ENCODE measurements around the gene CARM1. TPM values are rescaled to one million over a fixed set of nuclear protein-coding genes. Genes with fewer than 3 reads are reported as not detected.

CARM1 gene
- total RNA-seq, 1 experiment from 2014 or later, result 103 TPM

GRCh38 chr19:10862561-10863106 lies 8.7 kb upstream of the CARM1 start:
- Histone ChIP-seq H4K20me1 (ENCODE audit: insufficient read depth) (no peaks in the 10 kb centered on the region), H3K27me3 (ENCODE audit: insufficient read depth, low read length) (no peaks in the 10 kb centered on the region), H3K4me1 (ENCODE audit: control insufficient read depth in 1 of 2, insufficient read depth in 2 of 2, low read length in 2 of 2) (peaks cover 3 to 26% of the 10 kb centered on the region in 2 experiments; a peak in 3 of 4 replicates), H3K9me2 (ENCODE audit: insufficient read depth) (no peaks in the 10 kb centered on the region), H3K4me3 (replicated peaks in 1 of 2; ENCODE audit: low read depth in 1 of 2, low read length in 2 of 2) (no peak overlapping the region), H3K27ac (ENCODE audit: low read depth, low read length) (no peak overlapping the region), H3K4me2 (ENCODE audit: low read length) (no peak overlapping the region), H2AFZ (ENCODE audit: low read depth, low read length, poor library complexity, severe bottlenecking) (no peak overlapping the region), H3K79me2 (ENCODE audit: insufficient read depth, low read length) (no peaks in the 10 kb centered on the region), H3K9me3 (ENCODE audit: control insufficient read depth in 1 of 2, insufficient read depth in 1 of 2, low read depth in 1 of 2, low read length in 2 of 2) (no peaks in the 10 kb centered on the region), H3K9ac (ENCODE audit: low read length) (no peak overlapping the region), H3K36me3 (ENCODE audit: control insufficient read depth in 1 of 2, insufficient read depth in 2 of 2, low read length in 2 of 2) (no peaks in the 10 kb centered on the region)
- no peak for ATAC-seq
- intact Hi-C loops (cut with micrococcal nuclease), result no loop called here
- RAD21 ChIA-PET (ENCODE audit: low non-redundant PET in 1 of 2, low total read pairs in 2 of 2, uncharacterized antibody in 2 of 2, unreplicated experiment in 2 of 2), result no interaction called here
- BruUV-seq (replicated peaks), result no TSS peak
- POLR2A ChIA-PET, result no interaction called here
- no peak for TF ChIP-seq CEBPB (IDR thresholded peaks at IDR 0.05; ENCODE audit: low read depth)
- no peak for DNase-seq (ENCODE audit: low read depth, low spot score)
- CTCF ChIA-PET, result interaction anchor here (0.6 to 4.5 kb wide), 4 partner anchors 8 to 1037 kb away, joined by 4 to 52 read pairs (median 10); partner anchors contain the start of genes CARM1, DNM2 and TMED1

DNA sequence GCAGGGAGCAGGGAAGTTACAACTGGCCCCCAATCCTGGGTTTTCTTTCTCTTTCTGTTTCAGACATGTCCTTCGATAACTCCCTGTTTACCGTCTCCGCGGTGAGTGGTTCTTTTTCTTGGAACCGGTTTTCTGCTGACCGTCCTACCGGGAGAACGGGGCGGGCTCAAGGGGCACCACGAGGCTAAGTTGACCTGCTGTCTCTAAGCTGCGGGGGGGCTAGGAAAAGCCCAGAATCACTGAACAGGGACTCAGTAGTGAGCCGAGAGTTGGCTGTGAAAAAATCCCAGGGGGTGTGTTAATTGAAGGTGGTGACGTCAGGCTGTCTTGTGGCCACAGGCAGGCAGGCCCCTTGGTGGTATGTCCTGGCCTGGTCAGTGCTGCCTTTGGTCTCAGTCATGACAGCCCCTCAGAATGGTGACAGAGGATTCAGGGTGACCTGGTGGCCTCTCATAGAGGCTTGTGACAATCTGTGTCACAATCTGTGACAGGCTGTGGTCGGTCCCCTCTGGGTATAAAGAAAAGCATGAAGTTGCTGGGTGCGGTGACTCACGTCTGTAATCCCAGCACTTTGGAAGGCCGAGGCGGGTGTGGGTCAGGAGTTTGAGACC lies 8.1 kb upstream of the CARM1 start:
- Histone ChIP-seq H3K27me3 (ENCODE audit: insufficient read depth, low read length) (no peaks in the 10 kb centered on the region), H3K79me2 (ENCODE audit: insufficient read depth, low read length) (no peaks in the 10 kb centered on the region), H3K9me2 (ENCODE audit: insufficient read depth) (no peaks in the 10 kb centered on the region), H4K20me1 (ENCODE audit: insufficient read depth) (no peaks in the 10 kb centered on the region), H3K36me3 (ENCODE audit: control insufficient read depth in 1 of 2, insufficient read depth in 2 of 2, low read length in 2 of 2) (no peaks in the 10 kb centered on the region), H3K27ac (ENCODE audit: low read depth, low read length) (no peak overlapping the region), H3K4me3 (replicated peaks in 1 of 2; ENCODE audit: low read depth in 1 of 2, low read length in 2 of 2) (no peak overlapping the region), H2AFZ (ENCODE audit: low read depth, low read length, poor library complexity, severe bottlenecking) (no peak overlapping the region), H3K9ac (ENCODE audit: low read length) (no peak overlapping the region), H3K4me1 (ENCODE audit: control insufficient read depth in 1 of 2, insufficient read depth in 2 of 2, low read length in 2 of 2) (peaks cover 3 to 23% of the 10 kb centered on the region in 2 experiments; a peak in 3 of 4 replicates), H3K9me3 (ENCODE audit: control insufficient read depth in 1 of 2, insufficient read depth in 1 of 2, low read depth in 1 of 2, low read length in 2 of 2) (no peaks in the 10 kb centered on the region), H3K4me2 (ENCODE audit: low read length) (peak overlapping the region; percentile 64)
- ATAC-seq (no peak; the same call in 1 of the 2 replicates), DNase-seq (ENCODE audit: low read depth, low spot score) (no peak)
- intact Hi-C loops (cut with micrococcal nuclease), result no loop called here
- RAD21 ChIA-PET (ENCODE audit: low non-redundant PET in 1 of 2, low total read pairs in 2 of 2, uncharacterized antibody in 2 of 2, unreplicated experiment in 2 of 2), result interaction anchor here in 1 of 2 experiments (0.5 kb wide), 1 partner anchor 453 kb away, joined by 3 read pairs; no protein-coding TSS in a partner anchor
- POLR2A ChIA-PET, result interaction anchor here (2.8 kb wide), 1 partner anchor 146 kb away, joined by 14 read pairs; the partner anchor contains the start of gene DNM2
- no TSS peak for BruUV-seq (replicated peaks)
- CTCF ChIA-PET, result interaction anchor here (1.9 to 4.5 kb wide), 6 partner anchors 7 to 146 kb away, joined by 8 to 52 read pairs (median 28); partner anchors contain the start of genes CARM1, DNM2 and TMED1
- TF ChIP-seq EZH2 (IDR thresholded peaks at IDR 0.05), result no peak
- no peak for TF ChIP-seq ZNF274 (IDR thresholded peaks at IDR 0.05; ENCODE audit: low read depth, low read length)
- no peak for TF ChIP-seq POLR2AphosphoS5 (IDR thresholded peaks at IDR 0.05; ENCODE audit: low read depth, low read length)
- TF ChIP-seq, protein P1, sequence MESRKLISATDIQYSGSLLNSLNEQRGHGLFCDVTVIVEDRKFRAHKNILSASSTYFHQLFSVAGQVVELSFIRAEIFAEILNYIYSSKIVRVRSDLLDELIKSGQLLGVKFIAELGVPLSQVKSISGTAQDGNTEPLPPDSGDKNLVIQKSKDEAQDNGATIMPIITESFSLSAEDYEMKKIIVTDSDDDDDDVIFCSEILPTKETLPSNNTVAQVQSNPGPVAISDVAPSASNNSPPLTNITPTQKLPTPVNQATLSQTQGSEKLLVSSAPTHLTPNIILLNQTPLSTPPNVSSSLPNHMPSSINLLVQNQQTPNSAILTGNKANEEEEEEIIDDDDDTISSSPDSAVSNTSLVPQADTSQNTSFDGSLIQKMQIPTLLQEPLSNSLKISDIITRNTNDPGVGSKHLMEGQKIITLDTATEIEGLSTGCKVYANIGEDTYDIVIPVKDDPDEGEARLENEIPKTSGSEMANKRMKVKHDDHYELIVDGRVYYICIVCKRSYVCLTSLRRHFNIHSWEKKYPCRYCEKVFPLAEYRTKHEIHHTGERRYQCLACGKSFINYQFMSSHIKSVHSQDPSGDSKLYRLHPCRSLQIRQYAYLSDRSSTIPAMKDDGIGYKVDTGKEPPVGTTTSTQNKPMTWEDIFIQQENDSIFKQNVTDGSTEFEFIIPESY (IDR thresholded peaks at IDR 0.05; ENCODE audit: extremely low read depth, insufficient replicate concordance, low read length), result no peak
- no peak for TF ChIP-seq YY1 (IDR thresholded peaks at IDR 0.05; ENCODE audit: extremely low read depth, insufficient replicate concordance, low read depth, low read length)
- no peak for TF ChIP-seq MAX (IDR thresholded peaks at IDR 0.05)
- no peak for TF ChIP-seq CEBPB (IDR thresholded peaks at IDR 0.05; ENCODE audit: low read depth)
- TF ChIP-seq JUND (IDR thresholded peaks at IDR 0.05), result no peak
- TF ChIP-seq ZFX (IDR thresholded peaks at IDR 0.05), result no peak
- TF ChIP-seq, protein P2, sequence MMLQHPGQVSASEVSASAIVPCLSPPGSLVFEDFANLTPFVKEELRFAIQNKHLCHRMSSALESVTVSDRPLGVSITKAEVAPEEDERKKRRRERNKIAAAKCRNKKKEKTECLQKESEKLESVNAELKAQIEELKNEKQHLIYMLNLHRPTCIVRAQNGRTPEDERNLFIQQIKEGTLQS (IDR thresholded peaks at IDR 0.05), result no peak
- TF ChIP-seq SIN3A (IDR thresholded peaks at IDR 0.05; ENCODE audit: low read depth), result no peak
- no peak for TF ChIP-seq SRF (IDR thresholded peaks at IDR 0.05; ENCODE audit: low read depth)
- TF ChIP-seq SP1 (IDR thresholded peaks at IDR 0.05; ENCODE audit: low read depth), result no peak
- no peak for TF ChIP-seq EGR1 (IDR thresholded peaks at IDR 0.05; ENCODE audit: low read depth)
- TF ChIP-seq POLR2A (IDR thresholded peaks at IDR 0.05; ENCODE audit: borderline replicate concordance, extremely low read depth, insufficient read depth, insufficient read length), result no peak
- TF ChIP-seq RAD21 (IDR thresholded peaks at IDR 0.05; ENCODE audit: low read depth), result no peak
- TF ChIP-seq CBX3 (IDR thresholded peaks at IDR 0.05; ENCODE audit: low read depth), result no peak
